PFSK-1 (cell line): ENCODE results near the gene BLID.

Source experiments
- FOXP2 ChIP-seq: optimal IDR thresholded peaks from 2 replicates; pipeline ENCODE3; 2011; ENCODE audit warnings: borderline replicate concordance, control low read depth, inconsistent platforms; ENCODE audit not compliant: insufficient read depth; ENCODE audit errors: extremely low read length, extremely low read depth
- POLR2AphosphoS5 ChIP-seq: IDR thresholded peaks from 2 replicates; pipeline ENCODE4 v1.6.1; 2012; ENCODE audit warnings: low read depth, mild to moderate bottlenecking, control low read depth, low read length, moderate library complexity
- SIN3A ChIP-seq: IDR thresholded peaks from 2 replicates; pipeline ENCODE4 v1.6.1; 2012; ENCODE audit warnings: mild to moderate bottlenecking, low read length, moderate library complexity, borderline replicate concordance; ENCODE audit not compliant: insufficient read depth
- TAF1 ChIP-seq: IDR thresholded peaks from 2 replicates; pipeline ENCODE4 v1.6.1; 2012; ENCODE audit warnings: low read length, control low read depth, borderline replicate concordance; ENCODE audit not compliant: insufficient read depth
- TF ChIP-seq, protein P1 (sequence below), 2 experiments: IDR thresholded peaks; 2 replicates each; pipeline versions ENCODE4 v1.6.1 to v1.8.0; 2011 to 2012; ENCODE audit warnings: low read depth in 2 of 2, low read length in 2 of 2, control low read depth in 1 of 2, inconsistent platforms in 1 of 2, mild to moderate bottlenecking in 1 of 2, moderate library complexity in 1 of 2; ENCODE audit not compliant: insufficient read depth in 1 of 2

BLID gene

DNA sequence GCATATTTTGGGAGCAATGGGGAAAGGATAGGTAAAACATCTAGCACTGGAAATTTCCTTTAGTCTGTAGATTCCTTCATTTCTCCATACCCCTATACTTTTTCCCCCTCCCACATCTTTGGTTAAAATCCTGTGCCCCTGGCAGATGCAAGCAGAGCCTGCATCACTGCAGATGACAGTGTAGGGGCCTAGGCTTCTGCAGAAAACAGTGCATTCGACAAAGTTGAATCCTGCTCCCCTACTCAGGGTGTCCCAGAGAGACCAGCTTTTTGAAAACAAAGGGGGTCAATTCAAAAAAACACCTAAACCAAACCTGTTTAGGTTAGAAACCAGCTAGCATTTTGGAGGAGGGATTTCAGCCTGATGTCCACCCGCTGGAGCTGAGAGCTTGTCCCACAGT lies 43.8 kb upstream of the BLID start:
- no peak for TF ChIP-seq POLR2AphosphoS5
- no peak for TF ChIP-seq TAF1
- TF ChIP-seq FOXP2 = no peak
- TF ChIP-seq, protein P1, sequence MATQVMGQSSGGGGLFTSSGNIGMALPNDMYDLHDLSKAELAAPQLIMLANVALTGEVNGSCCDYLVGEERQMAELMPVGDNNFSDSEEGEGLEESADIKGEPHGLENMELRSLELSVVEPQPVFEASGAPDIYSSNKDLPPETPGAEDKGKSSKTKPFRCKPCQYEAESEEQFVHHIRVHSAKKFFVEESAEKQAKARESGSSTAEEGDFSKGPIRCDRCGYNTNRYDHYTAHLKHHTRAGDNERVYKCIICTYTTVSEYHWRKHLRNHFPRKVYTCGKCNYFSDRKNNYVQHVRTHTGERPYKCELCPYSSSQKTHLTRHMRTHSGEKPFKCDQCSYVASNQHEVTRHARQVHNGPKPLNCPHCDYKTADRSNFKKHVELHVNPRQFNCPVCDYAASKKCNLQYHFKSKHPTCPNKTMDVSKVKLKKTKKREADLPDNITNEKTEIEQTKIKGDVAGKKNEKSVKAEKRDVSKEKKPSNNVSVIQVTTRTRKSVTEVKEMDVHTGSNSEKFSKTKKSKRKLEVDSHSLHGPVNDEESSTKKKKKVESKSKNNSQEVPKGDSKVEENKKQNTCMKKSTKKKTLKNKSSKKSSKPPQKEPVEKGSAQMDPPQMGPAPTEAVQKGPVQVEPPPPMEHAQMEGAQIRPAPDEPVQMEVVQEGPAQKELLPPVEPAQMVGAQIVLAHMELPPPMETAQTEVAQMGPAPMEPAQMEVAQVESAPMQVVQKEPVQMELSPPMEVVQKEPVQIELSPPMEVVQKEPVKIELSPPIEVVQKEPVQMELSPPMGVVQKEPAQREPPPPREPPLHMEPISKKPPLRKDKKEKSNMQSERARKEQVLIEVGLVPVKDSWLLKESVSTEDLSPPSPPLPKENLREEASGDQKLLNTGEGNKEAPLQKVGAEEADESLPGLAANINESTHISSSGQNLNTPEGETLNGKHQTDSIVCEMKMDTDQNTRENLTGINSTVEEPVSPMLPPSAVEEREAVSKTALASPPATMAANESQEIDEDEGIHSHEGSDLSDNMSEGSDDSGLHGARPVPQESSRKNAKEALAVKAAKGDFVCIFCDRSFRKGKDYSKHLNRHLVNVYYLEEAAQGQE (IDR thresholded peaks at IDR 0.05; ENCODE audit: insufficient read depth in 1 of 2, low read depth in 2 of 2, low read length in 2 of 2) = no peak
- no peak for TF ChIP-seq SIN3A

DNA sequence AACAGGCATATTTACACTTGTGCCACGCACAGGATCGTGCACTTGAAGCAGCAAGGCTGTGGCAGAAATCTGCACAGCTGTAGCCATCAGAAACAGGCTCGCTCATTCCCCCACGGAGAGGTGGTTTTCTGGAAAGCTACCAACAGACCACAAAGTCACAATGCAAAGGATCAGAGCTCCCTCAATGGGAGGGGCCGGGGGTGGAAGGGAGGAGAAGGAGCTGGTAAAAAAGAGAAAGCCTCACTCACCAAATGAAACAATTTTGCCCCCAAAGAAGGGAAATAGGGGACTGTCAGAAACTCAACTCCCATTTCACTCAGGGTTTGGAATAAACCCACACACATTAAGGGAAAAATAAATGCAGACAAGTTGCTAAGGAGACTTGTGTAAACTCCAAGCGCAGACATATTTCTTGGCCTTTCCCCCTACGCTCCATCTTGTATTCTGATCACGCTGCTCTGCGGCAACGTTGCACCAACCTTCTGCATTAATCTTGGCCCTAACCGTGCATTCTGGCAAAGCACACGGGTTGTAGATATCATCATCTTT lies 43.2 kb upstream of the BLID start:
- TF ChIP-seq, protein P1 (IDR thresholded peaks at IDR 0.05; ENCODE audit: insufficient read depth in 1 of 2, low read depth in 2 of 2, low read length in 2 of 2) = 0 out of 4 replicates have a peak, but pooled peaks of 1 of the 2 experiments have one; percentile 22
- TF ChIP-seq SIN3A = no peak

DNA sequence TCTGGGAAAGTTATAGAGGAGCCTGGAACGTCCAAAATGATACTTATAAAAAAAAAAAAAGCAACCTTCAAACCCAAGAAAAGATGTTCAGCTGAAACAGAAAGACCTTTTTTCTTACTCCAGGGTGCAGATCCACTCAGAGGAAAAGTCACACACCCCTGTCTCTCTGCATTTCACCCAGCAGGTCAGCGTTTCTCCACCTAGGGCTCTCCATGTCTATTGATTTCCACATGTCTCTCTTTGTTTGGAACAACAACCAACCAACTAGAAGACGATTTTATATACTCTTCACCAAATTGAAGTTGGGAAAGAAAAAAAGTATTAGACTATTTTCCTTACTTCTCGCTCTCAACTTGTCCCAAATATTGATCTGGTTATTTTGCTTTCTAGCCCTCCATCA lies 42.2 kb upstream of the BLID start:
- no peak for TF ChIP-seq SIN3A
- TF ChIP-seq POLR2AphosphoS5 = no peak
- TF ChIP-seq FOXP2 = no peak
- TF ChIP-seq, protein P1 (IDR thresholded peaks at IDR 0.05; ENCODE audit: insufficient read depth in 1 of 2, low read depth in 2 of 2, low read length in 2 of 2) = no peak
- TF ChIP-seq TAF1 = no peak

DNA sequence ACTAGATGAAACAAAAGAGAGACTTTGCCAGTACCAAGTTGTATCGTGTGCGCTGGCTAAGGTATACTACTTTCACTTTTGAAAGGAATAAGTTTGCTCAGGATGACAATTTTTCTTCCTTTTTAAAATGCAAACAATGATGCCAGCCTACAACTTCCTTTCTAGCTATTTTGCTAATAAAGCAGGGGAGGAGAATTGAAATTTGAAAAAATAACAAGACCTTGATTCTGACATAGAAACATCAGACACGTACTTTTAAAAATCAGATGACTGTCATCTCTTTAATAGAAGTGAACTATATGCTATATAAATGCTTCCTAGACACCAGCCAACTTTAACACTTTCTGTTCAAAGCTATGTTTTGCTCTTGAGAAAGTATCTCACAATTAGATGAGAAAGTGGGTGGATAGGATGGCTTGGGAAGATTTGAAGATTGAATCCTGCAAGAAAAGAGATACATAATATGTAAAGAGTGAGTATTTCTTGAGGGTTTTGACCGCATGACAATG lies 41.7 kb upstream of the BLID start:
- TF ChIP-seq SIN3A = no peak
- TF ChIP-seq, protein P1 (IDR thresholded peaks at IDR 0.05; ENCODE audit: insufficient read depth in 1 of 2, low read depth in 2 of 2, low read length in 2 of 2) = no peak
- TF ChIP-seq FOXP2 = no peak
- TF ChIP-seq TAF1 = no peak

DNA sequence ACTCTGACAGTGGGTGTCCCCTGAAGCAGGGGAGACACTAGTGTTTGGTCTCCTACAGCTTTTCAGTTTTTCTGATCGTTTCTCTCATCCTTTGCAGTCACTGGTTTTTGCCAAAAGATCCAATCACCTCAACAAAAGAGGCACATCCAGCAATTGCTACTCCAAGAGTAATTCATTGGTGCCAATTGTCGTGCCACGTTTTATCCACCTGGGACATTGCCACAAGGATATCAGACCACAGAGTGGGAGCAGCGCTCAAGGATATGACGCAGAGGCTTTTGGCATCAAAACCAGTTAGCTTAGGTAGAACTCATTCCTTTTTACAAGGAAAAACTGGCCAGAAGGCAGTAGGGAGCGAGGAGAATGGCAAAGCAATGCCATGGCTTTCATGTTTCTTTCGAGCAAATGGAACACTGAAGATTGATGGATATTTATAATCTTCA lies 40.9 kb upstream of the BLID start:
- TF ChIP-seq SIN3A (peak; percentile 85; the same call in 1 of the 2 replicates), FOXP2 (no peak), POLR2AphosphoS5 (peak; percentile 75; the same call in 1 of the 2 replicates), TAF1 (peak; percentile 58; the same call in 1 of the 2 replicates)
- TF ChIP-seq, protein P1 (IDR thresholded peaks at IDR 0.05; ENCODE audit: insufficient read depth in 1 of 2, low read depth in 2 of 2, low read length in 2 of 2) = no peak
